HEK293T (cell line): ENCODE data around the gene TBC1D16.

Experiments used
- PKNOX1 ChIP-seq: fragments of 450-650 bp; IDR thresholded peaks from 2 replicates; pipeline ENCODE4 v1.6.1; 2016
- SP1 ChIP-seq: fragments of 450-650 bp; IDR thresholded peaks from 2 replicates; pipeline ENCODE4 v1.6.1; 2017

DNA sequence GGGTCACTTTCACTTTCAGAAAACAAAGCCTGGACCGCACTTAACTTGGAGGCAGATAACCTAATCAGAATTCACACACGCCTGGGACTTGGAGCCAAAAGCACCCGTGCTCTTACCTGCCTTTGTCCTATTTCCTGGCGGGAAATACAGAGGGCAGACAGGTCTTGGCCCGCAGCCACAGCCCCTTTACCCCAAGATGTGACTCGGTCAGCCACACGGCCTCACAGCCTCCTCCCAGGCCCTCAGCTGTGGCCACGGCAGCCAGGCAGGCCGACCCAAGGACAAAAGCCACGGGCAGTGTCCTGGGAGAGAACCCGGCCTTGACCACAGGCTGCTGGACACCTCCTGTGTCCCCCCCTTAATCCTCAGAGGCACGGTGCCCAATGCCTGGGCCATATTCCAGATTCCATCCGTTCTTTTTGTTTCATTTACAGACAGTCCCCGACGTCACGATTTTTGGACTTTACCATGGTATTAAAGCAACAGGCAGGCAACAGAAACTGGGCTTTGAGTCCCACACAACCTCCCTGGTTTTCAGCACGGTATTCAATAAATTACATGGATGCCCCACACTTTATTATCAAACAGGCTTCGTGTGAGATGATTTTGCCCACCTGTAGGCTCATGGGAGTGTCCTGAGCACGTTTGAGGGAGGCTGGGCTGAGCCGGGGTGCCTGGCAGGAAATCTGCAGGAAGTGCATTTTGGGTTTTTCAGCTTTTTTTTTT, 35.6 kb upstream of the TBC1D16 start:
- no peak for TF ChIP-seq PKNOX1
- TF ChIP-seq SP1: no peak
